H9 (cell line): ENCODE results near the gene MSH4. TPM values are rescaled to one million over a fixed set of nuclear protein-coding genes. Genes with fewer than 3 reads are reported as not detected.

Experiments used
- DNase-seq: peaks from one replicate; pipeline ENCODE4 v3.0.0-alpha.2; 2017
- H2AFZ ChIP-seq: one replicate; pipeline ENCODE4 v1.6.1; 2013; ENCODE audit warnings: mild to moderate bottlenecking, low read length, control low read depth, moderate library complexity
- H2AK5ac ChIP-seq: 2 replicates; pipeline ENCODE4 v1.6.1; 2013; ENCODE audit warnings: low read length, control low read depth, mixed read lengths; ENCODE audit not compliant: insufficient read length
- H2BK120ac ChIP-seq: one replicate; pipeline ENCODE4 v1.6.1; 2013; ENCODE audit warnings: low read depth, mild to moderate bottlenecking, low read length, control low read depth, inconsistent platforms; ENCODE audit not compliant: poor library complexity, severe bottlenecking
- H2BK12ac ChIP-seq: 2 replicates; pipeline ENCODE4 v1.6.1; 2013; ENCODE audit warnings: low read length, control low read depth, mixed read lengths, low read depth; ENCODE audit not compliant: insufficient read length
- H2BK15ac ChIP-seq: 2 replicates; pipeline ENCODE4 v1.6.1; 2013; ENCODE audit warnings: low read depth, low read length, control low read depth
- H2BK20ac ChIP-seq: one replicate; pipeline ENCODE4 v1.6.1; 2013; ENCODE audit warnings: low read depth, mild to moderate bottlenecking, low read length, control low read depth, inconsistent platforms; ENCODE audit not compliant: poor library complexity, severe bottlenecking
- H2BK5ac ChIP-seq: 2 replicates; pipeline ENCODE4 v1.6.1; 2013; ENCODE audit warnings: low read length, control low read depth, mixed read lengths; ENCODE audit not compliant: insufficient read length
- H3K14ac ChIP-seq: 2 replicates; pipeline ENCODE4 v1.6.1; 2013; ENCODE audit warnings: low read length, control low read depth; ENCODE audit not compliant: insufficient read depth
- H3K18ac ChIP-seq: 2 replicates; pipeline ENCODE4 v1.6.1; 2013; ENCODE audit warnings: low read depth, mild to moderate bottlenecking, mixed read lengths, low read length, control low read depth; ENCODE audit not compliant: insufficient read length
- H3K23ac ChIP-seq: 2 replicates; pipeline ENCODE4 v1.6.1; 2013; ENCODE audit warnings: low read length, control low read depth, mixed read lengths, low read depth; ENCODE audit not compliant: insufficient read length
- H3K23me2 ChIP-seq: 2 replicates; pipeline ENCODE4 v1.6.1; 2013; ENCODE audit warnings: low read depth, mild to moderate bottlenecking, mixed read lengths, low read length, control low read depth; ENCODE audit not compliant: insufficient read length, poor library complexity, severe bottlenecking
- H3K27ac ChIP-seq: 2 replicates; pipeline ENCODE4 v1.5.1; 2013; ENCODE audit warnings: low read length, control low read depth, mixed read lengths, low read depth; ENCODE audit not compliant: insufficient read length
- H3K27me3 ChIP-seq: 2 replicates; pipeline ENCODE4 v1.6.1; 2013; ENCODE audit warnings: low read length, control low read depth, inconsistent platforms; ENCODE audit not compliant: insufficient read depth
- H3K4ac ChIP-seq: 2 replicates; pipeline ENCODE4 v1.6.1; 2013; ENCODE audit warnings: low read depth, mild to moderate bottlenecking, control low read depth, inconsistent platforms, low read length, moderate library complexity
- H3K4me1 ChIP-seq: 2 replicates; pipeline ENCODE4 v1.6.1; 2013; ENCODE audit warnings: low read length, control low read depth, inconsistent platforms; ENCODE audit not compliant: insufficient read depth
- H3K4me2 ChIP-seq: 2 replicates; pipeline ENCODE4 v1.6.1; 2013; ENCODE audit warnings: low read length, control low read depth, mixed read lengths; ENCODE audit not compliant: insufficient read length, insufficient read depth
- H3K56ac ChIP-seq: 2 replicates; pipeline ENCODE4 v1.6.1; 2013; ENCODE audit warnings: low read depth, mild to moderate bottlenecking, mixed read lengths, low read length, control low read depth; ENCODE audit not compliant: insufficient read length
- H3K79me1 ChIP-seq: 2 replicates; pipeline ENCODE4 v1.6.1; 2013; ENCODE audit warnings: low read depth, mild to moderate bottlenecking, moderate library complexity, low read length, control low read depth, inconsistent platforms; ENCODE audit not compliant: insufficient read depth, poor library complexity, severe bottlenecking
- H3K79me2 ChIP-seq: 2 replicates; pipeline ENCODE4 v1.6.1; 2013; ENCODE audit warnings: low read length, control low read depth, inconsistent platforms; ENCODE audit not compliant: insufficient read depth
- H3K9ac ChIP-seq: 2 replicates; pipeline ENCODE4 v1.6.1; 2013; ENCODE audit warnings: low read length, control low read depth, mixed read lengths; ENCODE audit not compliant: insufficient read length; ENCODE audit errors: extremely low read depth
- H3K9me3 ChIP-seq: one replicate; pipeline ENCODE4 v1.6.1; 2013; ENCODE audit warnings: low read depth, low read length, inconsistent platforms; ENCODE audit not compliant: control insufficient read depth
- H3T11ph ChIP-seq: one replicate; pipeline ENCODE4 v1.6.1; 2013; ENCODE audit warnings: mild to moderate bottlenecking, low read length, control low read depth, inconsistent platforms
- H4K20me1 ChIP-seq: one replicate; pipeline ENCODE4 v1.6.1; 2013; ENCODE audit not compliant: control insufficient read depth, insufficient read length, insufficient read depth
- H4K5ac ChIP-seq: 2 replicates; pipeline ENCODE4 v1.6.1; 2013; ENCODE audit warnings: low read depth, mild to moderate bottlenecking, mixed read lengths, low read length, control low read depth; ENCODE audit not compliant: insufficient read length
- H4K8ac ChIP-seq: replicated peaks from 2 replicates; pipeline ENCODE4 v1.6.1; 2013; ENCODE audit warnings: low read length, control low read depth, mixed read lengths, low read depth; ENCODE audit not compliant: insufficient read length
- H4K91ac ChIP-seq: 2 replicates; pipeline ENCODE4 v1.6.1; 2013; ENCODE audit warnings: low read depth, mild to moderate bottlenecking, moderate library complexity, mixed read lengths, low read length, control low read depth; ENCODE audit not compliant: insufficient read length
- H3K27ac Mint-ChIP-seq, 3 experiments: 2 replicates in 2 of 3; 3 replicates in 1 of 3; pipeline ENCODE4 v1.8.0; 2020 to 2021; ENCODE audit warnings: mixed read lengths in 3 of 3, mild to moderate bottlenecking in 1 of 3, moderate library complexity in 1 of 3
- H3K27me3 Mint-ChIP-seq: 2 replicates; pipeline ENCODE4 v1.8.0; 2021; ENCODE audit warnings: low read depth, mild to moderate bottlenecking, moderate library complexity, mixed read lengths
- H3K36me3 Mint-ChIP-seq, 3 experiments: 2 replicates in 2 of 3; 3 replicates in 1 of 3; pipeline ENCODE4 v1.8.0; 2020 to 2021; ENCODE audit warnings: low read depth in 3 of 3, mixed read lengths in 3 of 3; ENCODE audit not compliant: insufficient read depth in 1 of 3
- H3K4me1 Mint-ChIP-seq, 2 experiments: 2 replicates each; pipeline ENCODE4 v1.8.0; 2020; ENCODE audit warnings: mixed read lengths in 2 of 2
- H3K4me3 Mint-ChIP-seq, 2 experiments: 2 replicates in 1 of 2; 3 replicates in 1 of 2; pipeline ENCODE4 v1.8.0; 2020 to 2021; ENCODE audit warnings: mild to moderate bottlenecking in 2 of 2, mixed read lengths in 2 of 2, moderate library complexity in 1 of 2
- H3K9me3 Mint-ChIP-seq, 2 experiments: 2 replicates in 1 of 2; 3 replicates in 1 of 2; pipeline ENCODE4 v1.8.0; 2020; ENCODE audit warnings: mild to moderate bottlenecking in 2 of 2, mixed read lengths in 2 of 2, moderate library complexity in 1 of 2
- CTCF ChIP-seq: fragments of 200-600 bp; sonication (generic); conservative IDR thresholded peaks from 3 replicates; pipeline ENCODE4 v1.8.0; 2021; ENCODE audit warnings: antibody characterized with exemption, mild to moderate bottlenecking
- whole genome bisulfite sequencing: extraction: QIAGEN DNeasy Blood & Tissue Kit; methylation state at CpG from one replicate; pipeline ENCODE4 v1.1.7; 2013; ENCODE audit warnings: missing lambda C conversion rate, low lambda C conversion rate, mixed read lengths; ENCODE audit not compliant: insufficient read length; ENCODE audit errors: extremely low coverage; 5-methylcytosine and 5-hydroxymethylcytosine counted together
- total RNA-seq: library from RNA; stranded (reverse); gene quantifications from 2 replicates; pipeline ENCODE4 v1.2.1, GENCODE V29; 2021

MSH4 gene
- total RNA-seq, 1 experiment from 2014 or later = 0.63 TPM

GRCh38 chr1:75950176-75950575, 153.5 kb downstream of the MSH4 start:
- H2AK5ac ChIP-seq = no peak overlapping the region
- no peak overlapping the region for H3K4ac ChIP-seq
- no peak overlapping the region for H3T11ph ChIP-seq
- H4K20me1 ChIP-seq = no peaks in the 10 kb centered on the region
- H3K56ac ChIP-seq = no peak overlapping the region
- H2AFZ ChIP-seq = no peak overlapping the region
- H3K18ac ChIP-seq = no peak overlapping the region
- Mint-ChIP-seq H3K9me3 (peaks cover 3 to 4% of the 10 kb centered on the region in 2 experiments; a peak in 2 of 5 replicates), H3K4me3 (no peak overlapping the region), H3K36me3 (no peaks in the 10 kb centered on the region; a peak in 1 of 7 replicates), H3K27me3 (peaks cover 2% of the 10 kb centered on the region; the same call in 1 of the 2 replicates), H3K4me1 (no peaks in the 10 kb centered on the region), H3K27ac (no peak overlapping the region)
- WGBS = no CpG with 5 or more reads among the region's 3 CpGs
- no peak overlapping the region for H3K4me2 ChIP-seq
- no peak overlapping the region for H3K9ac ChIP-seq
- no peak overlapping the region for H4K91ac ChIP-seq
- DNase-seq = no peak
- H3K14ac ChIP-seq = no peak overlapping the region
- H2BK12ac ChIP-seq = no peak overlapping the region
- H3K27me3 ChIP-seq = no peaks in the 10 kb centered on the region
- H3K9me3 ChIP-seq = no peaks in the 10 kb centered on the region
- no peak overlapping the region for H4K8ac ChIP-seq
- no peak overlapping the region for H4K5ac ChIP-seq
- TF ChIP-seq CTCF = no peak
- H3K23ac ChIP-seq = no peak overlapping the region
- H2BK120ac ChIP-seq = no peak overlapping the region
- no peak overlapping the region for H3K27ac ChIP-seq
- H3K4me1 ChIP-seq = no peaks in the 10 kb centered on the region
- no peaks in the 10 kb centered on the region for H3K79me1 ChIP-seq
- H2BK5ac ChIP-seq = no peak overlapping the region
- H2BK20ac ChIP-seq = no peak overlapping the region
- no peak overlapping the region for H2BK15ac ChIP-seq
- H3K23me2 ChIP-seq = no peaks in the 10 kb centered on the region
- H3K79me2 ChIP-seq = no peaks in the 10 kb centered on the region
